Measurements from ENCODE around the gene CCDC9B.

GRCh38 chr15:40310001-40310959, 30.5 kb downstream of the CCDC9B start:
- TF ChIP-seq CTCF (IDR thresholded peaks at IDR 0.05; ENCODE audit: low read depth, low read length, poor library complexity, severe bottlenecking) (peak; percentile 82), EZH2phosphoT487 (IDR thresholded peaks at IDR 0.05; ENCODE audit: borderline replicate concordance, low read length) (no peak)
